Measurements from ENCODE around the gene ERC2. TPM values are rescaled to one million over a fixed set of nuclear protein-coding genes. Genes with fewer than 3 reads are reported as not detected.

Gene ERC2
- total RNA-seq, 1 donor from 2014 or later = 0.76 TPM

- intact Hi-C loops (cut with DNase I) = no loop called here
- DNase-seq (ENCODE audit: missing footprints) (no peak), ATAC-seq (no peak)
Observed at GRCh38 chr3:55605443-55606236, 862.6 kb downstream of the ERC2 start.

- DNase-seq (ENCODE audit: missing footprints) = no peak
- ATAC-seq = no peak
- intact Hi-C loops (cut with DNase I) = no loop called here
Observed at GRCh38 chr3:55604846-55605245, 863.4 kb downstream of the ERC2 start.

GRCh38 chr3:55604402-55604801 is 863.9 kb downstream of the ERC2 start:
- intact Hi-C loops (cut with DNase I) = no loop called here
- no peak for ATAC-seq
- DNase-seq (ENCODE audit: missing footprints) = no peak

- DNase-seq (ENCODE audit: missing footprints) (no peak), ATAC-seq (no peak)
- intact Hi-C loops (cut with DNase I) = no loop called here
Observed at GRCh38 chr3:55601366-55602080, 866.7 kb downstream of the ERC2 start.

GRCh38 chr3:55598224-55598623 is 870.0 kb downstream of the ERC2 start:
- intact Hi-C loops (cut with DNase I) = no loop called here
- no peak for DNase-seq (ENCODE audit: missing footprints)
- no peak for ATAC-seq

- ATAC-seq (no peak), DNase-seq (ENCODE audit: missing footprints) (no peak)
- intact Hi-C loops (cut with DNase I) = no loop called here
Observed at GRCh38 chr3:55597641-55598040, 870.6 kb downstream of the ERC2 start.

- DNase-seq (ENCODE audit: missing footprints) (no peak), ATAC-seq (no peak)
- intact Hi-C loops (cut with DNase I) = no loop called here
Observed at GRCh38 chr3:55596212-55596611, 872.1 kb downstream of the ERC2 start.

GRCh38 chr3:55595420-55595819 is 872.8 kb downstream of the ERC2 start:
- DNase-seq (ENCODE audit: missing footprints) (no peak), ATAC-seq (no peak)
- intact Hi-C loops (cut with DNase I) = no loop called here

GRCh38 chr3:55592572-55592971 is 875.7 kb downstream of the ERC2 start:
- ATAC-seq (no peak), DNase-seq (ENCODE audit: missing footprints) (no peak)
- intact Hi-C loops (cut with DNase I) = no loop called here

GRCh38 chr3:55591888-55592287 is 876.4 kb downstream of the ERC2 start:
- DNase-seq (ENCODE audit: missing footprints) = no peak
- no peak for ATAC-seq
- intact Hi-C loops (cut with DNase I) = no loop called here

GRCh38 chr3:55588146-55588765 is 880.0 kb downstream of the ERC2 start:
- no peak for ATAC-seq
- intact Hi-C loops (cut with DNase I) = no loop called here
- no peak for DNase-seq (ENCODE audit: missing footprints)

- ATAC-seq (no peak), DNase-seq (ENCODE audit: missing footprints) (no peak)
- intact Hi-C loops (cut with DNase I) = no loop called here
Observed at GRCh38 chr3:55585856-55586255, 882.4 kb downstream of the ERC2 start.

GRCh38 chr3:55584716-55585368 is 883.4 kb downstream of the ERC2 start:
- intact Hi-C loops (cut with DNase I) = no loop called here
- ATAC-seq (no peak), DNase-seq (ENCODE audit: missing footprints) (no peak)

GRCh38 chr3:55584030-55584429 is 884.2 kb downstream of the ERC2 start:
- DNase-seq (ENCODE audit: missing footprints) (no peak), ATAC-seq (no peak)
- intact Hi-C loops (cut with DNase I) = no loop called here

GRCh38 chr3:55583475-55583874 is 884.8 kb downstream of the ERC2 start:
- DNase-seq (ENCODE audit: missing footprints) = no peak
- no peak for ATAC-seq
- intact Hi-C loops (cut with DNase I) = no loop called here

GRCh38 chr3:55579496-55579895 is 888.8 kb downstream of the ERC2 start:
- intact Hi-C loops (cut with DNase I) = loop anchor here (10.0 kb wide), 1 partner anchor 75 kb away; no protein-coding TSS in a partner anchor
- ATAC-seq (no peak), DNase-seq (ENCODE audit: missing footprints) (no peak)

GRCh38 chr3:55576621-55577388 is 891.5 kb downstream of the ERC2 start:
- ATAC-seq (no peak), DNase-seq (ENCODE audit: missing footprints) (no peak)
- intact Hi-C loops (cut with DNase I) = loop anchor here (10.0 kb wide), 1 partner anchor 78 kb away; no protein-coding TSS in a partner anchor

GRCh38 chr3:55574671-55575070 is 893.6 kb downstream of the ERC2 start:
- intact Hi-C loops (cut with DNase I) = loop anchor here (5.0 to 10.0 kb wide), 2 partner anchors 80 to 133 kb away; no protein-coding TSS in a partner anchor
- no peak for DNase-seq (ENCODE audit: missing footprints)
- ATAC-seq = no peak

All from Right ventricle myocardium inferior (tissue), 1 donor.